Natural killer cell treated with Interleukin-12 subunit alpha and Interleukin-12 subunit beta and Interleukin-15 and Interleukin-18, amount 100 ng/mL, for 72 hours (primary cell): ENCODE data around the gene CMSS1. TPM values are rescaled to one million over a fixed set of nuclear protein-coding genes. Genes with fewer than 3 reads are reported as not detected.

Source experiments
- ATAC-seq, 2 donors: fragments of 150-1000 bp; cut with Tn5 transposase in 1 of 2; sonication (Bioruptor Pico), chemical (Tn5 transposase) in 1 of 2; 2 replicates each; pipeline ENCODE4 v1.10.0; 2021
- DNase-seq: peaks from one replicate; pipeline ENCODE4 v3.0.0; 2022; ENCODE audit warnings: low spot score
- H3K27ac Mint-ChIP-seq, 2 donors: 1 replicate in 1 of 2; 2 replicates in 1 of 2; pipeline ENCODE4 v1.8.0; 2022; ENCODE audit warnings: mixed read lengths in 2 of 2, mild to moderate bottlenecking in 1 of 2, moderate library complexity in 1 of 2
- H3K27me3 Mint-ChIP-seq, 2 donors: 1 replicate in 1 of 2; 2 replicates in 1 of 2; pipeline ENCODE4 v1.8.0; 2022; ENCODE audit warnings: mixed read lengths in 2 of 2
- H3K36me3 Mint-ChIP-seq: one replicate; pipeline ENCODE4 v1.8.0; 2022; ENCODE audit warnings: mixed read lengths
- H3K4me1 Mint-ChIP-seq, 2 donors: 1 replicate in 1 of 2; 2 replicates in 1 of 2; pipeline ENCODE4 v1.8.0; 2022; ENCODE audit warnings: low read depth in 2 of 2, mixed read lengths in 2 of 2, mild to moderate bottlenecking in 1 of 2
- H3K4me3 Mint-ChIP-seq: one replicate; pipeline ENCODE4 v1.8.0; 2022; ENCODE audit warnings: mixed read lengths
- H3K9me3 Mint-ChIP-seq: 2 replicates; pipeline ENCODE4 v1.8.0; 2022; ENCODE audit warnings: mixed read lengths
- total RNA-seq, 2 donors: library from RNA; stranded (reverse); gene quantifications; one replicate each; pipeline ENCODE4 v1.2.3, GENCODE V29; 2022

Gene CMSS1
- total RNA-seq, 2 donors from 2014 or later: 35.7 to 67.8 TPM

GRCh38 chr3:100001083-100001482, 183.4 kb downstream of the CMSS1 start:
- no peak overlapping the region for H3K27ac Mint-ChIP-seq
- H3K36me3 Mint-ChIP-seq: peaks cover 9% of the 10 kb centered on the region
- ATAC-seq: no peak
- H3K9me3 Mint-ChIP-seq: peaks cover 4% of the 10 kb centered on the region
- H3K4me1 Mint-ChIP-seq: peaks cover 0 to 5% of the 10 kb centered on the region in 2 donors
- H3K4me3 Mint-ChIP-seq: no peak overlapping the region
- no peaks in the 10 kb centered on the region for H3K27me3 Mint-ChIP-seq
- no peak for DNase-seq

DNA sequence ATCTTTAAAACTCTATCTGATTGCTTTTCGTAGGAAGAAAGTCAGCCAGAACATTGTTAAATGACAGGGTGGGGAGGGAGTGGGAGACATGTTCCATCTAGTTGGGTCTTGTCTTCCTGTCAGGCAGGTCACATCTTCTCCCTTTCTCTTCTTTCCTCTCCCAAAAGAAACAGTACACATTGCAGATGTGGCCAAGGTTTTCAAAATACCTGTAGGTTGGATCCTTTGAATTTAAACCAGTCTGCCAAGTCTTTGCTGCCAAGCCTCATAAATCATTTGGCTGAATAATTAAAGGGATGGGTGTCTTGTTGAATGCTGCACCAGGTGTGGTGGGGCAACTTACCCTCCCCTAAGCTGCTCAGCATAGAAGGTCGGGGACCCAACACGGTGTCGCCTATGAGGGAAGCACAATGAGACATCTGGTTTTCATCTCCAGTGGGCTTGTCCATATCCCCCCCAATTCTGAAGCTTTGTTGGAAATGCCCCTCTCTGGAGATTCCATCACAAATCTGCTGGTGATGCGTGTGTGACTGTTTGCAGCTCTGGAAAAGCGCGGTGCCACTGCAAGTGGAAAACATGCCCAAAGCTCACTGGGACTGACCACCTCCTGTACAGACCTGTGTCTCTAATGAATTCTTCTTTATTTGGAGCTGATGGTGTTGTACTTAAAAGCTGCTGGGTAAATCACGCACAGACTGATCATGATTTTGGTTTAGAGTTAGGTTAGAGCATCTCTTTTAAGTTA, 184.0 kb downstream of the CMSS1 start:
- no peaks in the 10 kb centered on the region for H3K27me3 Mint-ChIP-seq
- H3K27ac Mint-ChIP-seq: no peak overlapping the region
- DNase-seq (no peak), ATAC-seq (no peak)
- peaks cover 2% of the 10 kb centered on the region for H3K36me3 Mint-ChIP-seq
- no peaks in the 10 kb centered on the region for H3K9me3 Mint-ChIP-seq
- no peak overlapping the region for H3K4me3 Mint-ChIP-seq
- H3K4me1 Mint-ChIP-seq: peaks cover 0 to 5% of the 10 kb centered on the region in 2 donors

DNA sequence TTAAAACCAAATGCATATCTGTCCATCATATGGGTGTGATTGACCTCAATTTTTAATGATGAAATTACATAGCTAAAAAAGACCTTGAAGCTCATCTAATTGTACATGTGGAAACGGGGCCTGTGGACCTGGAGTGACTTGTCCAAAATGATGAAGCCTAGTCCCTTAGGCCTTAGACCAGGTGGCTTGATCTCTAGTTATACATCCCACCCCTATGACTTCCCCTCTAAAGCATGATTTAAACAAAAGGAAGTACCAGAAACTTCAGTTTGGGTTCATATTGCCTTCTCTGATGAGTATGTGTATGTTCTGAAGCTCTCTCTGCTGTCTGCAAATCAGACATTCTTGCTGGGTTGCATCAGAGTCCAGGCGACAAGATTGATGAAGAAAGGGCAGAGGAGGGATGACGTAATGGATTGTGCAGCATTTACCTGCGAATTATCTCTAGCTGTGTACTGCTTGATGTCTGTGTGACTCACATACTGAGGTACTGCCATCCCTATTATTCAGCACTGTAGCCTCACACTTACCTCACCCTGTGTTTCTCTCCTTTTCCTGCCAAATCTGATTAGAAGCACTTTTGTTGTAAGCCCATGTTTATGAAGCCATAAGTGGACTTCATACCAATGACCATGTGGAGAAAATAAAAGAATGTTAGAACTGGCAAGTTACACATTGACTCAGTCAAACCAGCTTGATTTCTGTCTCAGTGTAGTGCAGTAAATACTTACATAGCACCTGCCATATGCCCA, 185.1 kb downstream of the CMSS1 start:
- ATAC-seq (peak; percentile 60 to 71), DNase-seq (no peak)
- Mint-ChIP-seq H3K9me3 (no peaks in the 10 kb centered on the region), H3K4me1 (peaks cover 0 to 5% of the 10 kb centered on the region in 2 donors), H3K4me3 (no peak overlapping the region), H3K27ac (no peak overlapping the region), H3K36me3 (no peaks in the 10 kb centered on the region), H3K27me3 (no peaks in the 10 kb centered on the region)

GRCh38 chr3:100003609-100004503, 186.2 kb downstream of the CMSS1 start:
- ATAC-seq (no peak), DNase-seq (no peak)
- H3K36me3 Mint-ChIP-seq: no peaks in the 10 kb centered on the region
- H3K9me3 Mint-ChIP-seq: no peaks in the 10 kb centered on the region
- no peak overlapping the region for H3K27ac Mint-ChIP-seq
- no peak overlapping the region for H3K4me3 Mint-ChIP-seq
- no peaks in the 10 kb centered on the region for H3K27me3 Mint-ChIP-seq
- H3K4me1 Mint-ChIP-seq: peaks cover 0 to 5% of the 10 kb centered on the region in 2 donors

DNA sequence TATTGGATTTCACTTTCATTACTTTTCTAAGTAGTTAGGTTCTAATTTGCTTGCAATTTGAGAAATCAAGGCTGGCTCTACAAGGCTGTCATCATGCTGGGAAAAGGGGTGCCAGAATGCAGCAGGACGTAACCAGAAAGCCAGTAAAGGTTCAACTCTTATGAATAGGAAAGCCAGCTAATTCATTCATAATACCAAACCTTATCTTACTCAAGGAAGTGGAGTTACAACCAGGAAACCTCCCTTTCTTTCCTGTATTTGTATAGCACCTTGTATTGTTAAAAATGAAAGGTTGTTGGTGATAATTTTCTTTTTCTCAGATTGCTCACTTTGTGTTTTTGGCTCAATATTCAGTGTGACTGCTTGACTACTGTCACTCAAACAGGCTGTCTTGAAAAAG, 187.3 kb downstream of the CMSS1 start:
- no peak for DNase-seq
- no peaks in the 10 kb centered on the region for H3K9me3 Mint-ChIP-seq
- no peak overlapping the region for H3K27ac Mint-ChIP-seq
- H3K4me3 Mint-ChIP-seq: no peak overlapping the region
- H3K4me1 Mint-ChIP-seq: peaks cover 0 to 8% of the 10 kb centered on the region in 2 donors
- ATAC-seq: no peak
- H3K36me3 Mint-ChIP-seq: no peaks in the 10 kb centered on the region
- H3K27me3 Mint-ChIP-seq: no peaks in the 10 kb centered on the region

- no peak overlapping the region for H3K4me3 Mint-ChIP-seq
- DNase-seq: no peak
- peaks cover 0 to 8% of the 10 kb centered on the region in 2 donors for H3K4me1 Mint-ChIP-seq
- H3K27ac Mint-ChIP-seq: no peak overlapping the region
- H3K36me3 Mint-ChIP-seq: no peaks in the 10 kb centered on the region
- no peaks in the 10 kb centered on the region for H3K9me3 Mint-ChIP-seq
- H3K27me3 Mint-ChIP-seq: no peaks in the 10 kb centered on the region
- ATAC-seq: no peak
Measured at GRCh38 chr3:100005665-100006393, 188.2 kb downstream of the CMSS1 start.

DNA sequence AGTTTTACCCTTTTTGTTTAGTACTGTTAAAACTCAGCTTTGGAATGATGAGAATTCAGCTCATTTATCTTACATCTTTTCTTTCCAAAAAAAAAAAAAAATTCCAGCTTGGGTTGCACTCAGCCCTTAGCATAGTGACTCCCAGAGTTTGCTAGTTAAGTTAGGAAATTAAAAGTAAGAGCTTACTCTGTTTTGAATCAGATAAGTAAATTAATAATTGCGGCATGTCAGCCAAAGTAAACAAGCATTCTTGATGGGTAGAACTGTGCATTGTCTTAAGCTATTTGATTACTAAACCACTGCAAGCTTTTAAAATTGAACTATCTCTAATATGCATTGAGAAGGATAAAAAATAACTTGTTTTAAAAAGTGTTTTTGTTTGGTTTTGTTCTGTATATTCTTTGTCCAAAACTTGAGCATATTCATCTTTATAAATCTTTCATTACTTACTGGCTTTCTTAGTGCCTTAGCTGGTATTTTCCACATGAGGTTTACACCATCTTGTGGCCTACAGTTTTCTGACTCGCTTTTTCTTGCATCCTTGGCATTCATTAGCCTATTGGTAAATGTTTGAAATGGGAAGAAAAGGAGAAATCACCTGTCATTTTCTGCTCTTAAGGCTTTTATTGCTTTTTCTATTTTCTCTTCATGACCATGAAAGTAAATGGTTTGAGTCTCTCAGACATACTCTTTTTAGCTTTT, 189.1 kb downstream of the CMSS1 start:
- Mint-ChIP-seq H3K9me3 (no peaks in the 10 kb centered on the region), H3K27ac (no peak overlapping the region), H3K27me3 (no peaks in the 10 kb centered on the region), H3K36me3 (no peaks in the 10 kb centered on the region), H3K4me3 (no peak overlapping the region), H3K4me1 (peaks cover 0 to 8% of the 10 kb centered on the region in 2 donors)
- no peak for ATAC-seq
- DNase-seq: no peak

GRCh38 chr3:100007313-100007712, 189.7 kb downstream of the CMSS1 start:
- Mint-ChIP-seq H3K27ac (no peak overlapping the region), H3K9me3 (no peaks in the 10 kb centered on the region), H3K4me1 (peaks cover 0 to 8% of the 10 kb centered on the region in 2 donors), H3K36me3 (no peaks in the 10 kb centered on the region), H3K27me3 (no peaks in the 10 kb centered on the region), H3K4me3 (no peak overlapping the region)
- no peak for ATAC-seq
- no peak for DNase-seq

DNA sequence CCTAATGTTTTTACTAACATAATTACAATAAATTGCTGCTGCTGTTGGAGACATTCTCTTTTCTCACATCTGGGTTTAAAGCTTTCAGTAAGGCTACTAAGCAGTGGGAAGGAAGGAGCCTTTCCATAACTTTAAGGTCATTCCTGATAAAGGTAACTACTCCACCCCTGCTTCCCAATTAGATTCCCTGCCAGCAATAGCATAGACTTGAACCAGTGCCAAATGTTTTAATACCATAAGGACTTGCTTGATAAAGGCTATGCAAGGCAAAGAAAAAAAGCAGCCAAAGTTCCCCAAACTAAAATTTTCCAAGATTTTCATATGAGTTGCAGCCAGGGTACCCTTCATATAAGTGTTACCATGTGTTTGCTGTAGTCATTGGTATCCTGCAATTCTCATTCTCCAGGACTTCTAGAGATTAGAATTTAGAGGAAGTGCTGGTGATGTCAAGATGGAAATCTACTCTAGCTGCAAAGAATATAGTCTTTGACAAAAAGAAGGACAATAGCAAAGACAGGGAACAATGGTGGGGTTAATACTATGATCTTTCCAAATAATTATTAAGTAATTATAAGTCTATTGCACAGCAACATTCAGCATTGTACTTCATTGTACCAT, 190.5 kb downstream of the CMSS1 start:
- Mint-ChIP-seq H3K27ac (no peak overlapping the region), H3K36me3 (no peaks in the 10 kb centered on the region), H3K4me1 (peaks cover 0 to 3% of the 10 kb centered on the region in 2 donors), H3K4me3 (no peak overlapping the region), H3K27me3 (no peaks in the 10 kb centered on the region), H3K9me3 (no peaks in the 10 kb centered on the region)
- no peak for DNase-seq
- ATAC-seq: no peak

DNA sequence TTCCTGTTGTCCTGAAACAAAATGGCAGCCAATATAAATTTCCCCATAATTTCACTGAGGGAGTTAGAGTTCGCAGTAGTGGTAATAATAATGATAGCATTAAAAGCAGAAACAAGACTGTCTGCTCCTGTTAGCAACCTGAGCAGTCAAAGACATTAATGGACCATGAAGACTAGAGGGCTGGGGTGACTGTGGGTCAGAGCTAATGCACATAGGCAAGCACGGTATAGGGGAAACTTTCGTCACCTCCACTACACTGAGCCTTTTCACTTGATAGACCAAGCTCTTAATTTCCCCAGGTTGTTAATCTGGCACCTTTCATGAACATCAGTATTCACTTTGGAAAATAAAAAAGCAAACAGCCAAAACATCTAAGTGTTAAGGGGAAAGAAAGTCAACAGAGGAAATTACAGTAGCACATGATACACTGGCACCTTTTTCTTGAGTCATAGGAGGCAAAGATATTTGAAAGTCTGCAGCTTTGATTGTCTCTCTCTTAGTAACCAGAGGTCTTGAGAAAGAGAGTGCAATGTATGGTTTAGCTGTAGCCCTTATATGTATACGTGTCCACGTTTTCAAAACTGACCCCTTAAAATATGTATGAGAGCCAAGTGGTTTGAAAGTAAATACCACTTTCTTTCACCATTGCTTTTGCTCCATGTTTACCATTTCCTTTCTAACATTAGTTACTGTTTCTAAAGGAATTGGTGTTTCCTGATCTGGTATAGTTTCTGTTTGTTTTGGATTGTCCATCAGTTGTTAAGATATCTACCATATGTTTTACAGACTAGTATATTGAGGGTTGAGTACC, 191.8 kb downstream of the CMSS1 start:
- DNase-seq (no peak), ATAC-seq (no peak)
- H3K27me3 Mint-ChIP-seq: no peaks in the 10 kb centered on the region
- no peak overlapping the region for H3K4me3 Mint-ChIP-seq
- no peaks in the 10 kb centered on the region for H3K9me3 Mint-ChIP-seq
- no peaks in the 10 kb centered on the region for H3K36me3 Mint-ChIP-seq
- no peak overlapping the region for H3K27ac Mint-ChIP-seq
- peaks cover 0 to 3% of the 10 kb centered on the region in 2 donors for H3K4me1 Mint-ChIP-seq

DNA sequence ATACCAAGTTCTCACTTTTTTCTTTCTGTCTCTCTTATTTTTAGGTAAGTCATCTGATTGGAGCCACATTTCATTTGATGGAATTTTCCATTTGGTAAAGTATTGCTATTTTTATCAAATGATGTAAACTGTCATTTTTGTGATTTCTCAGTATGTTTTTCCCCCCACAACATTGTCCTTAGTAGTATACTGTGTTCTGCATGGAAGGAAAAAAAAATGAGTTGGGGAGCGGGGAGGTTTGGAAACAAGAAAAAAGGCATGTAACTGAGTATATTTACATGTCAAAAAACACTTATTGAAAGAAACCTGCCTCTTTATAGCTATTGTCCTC, 192.4 kb downstream of the CMSS1 start:
- H3K27ac Mint-ChIP-seq: no peak overlapping the region

GRCh38 chr3:100018806-100019205, 201.1 kb downstream of the CMSS1 start:
- DNase-seq: no peak
- H3K27me3 Mint-ChIP-seq: no peaks in the 10 kb centered on the region
- no peak overlapping the region for H3K27ac Mint-ChIP-seq
- ATAC-seq: no peak
- peaks cover 7% of the 10 kb centered on the region for H3K36me3 Mint-ChIP-seq
- H3K4me1 Mint-ChIP-seq: no peaks in the 10 kb centered on the region
- H3K4me3 Mint-ChIP-seq: no peak overlapping the region
- no peaks in the 10 kb centered on the region for H3K9me3 Mint-ChIP-seq

More for the DNA sequence above, 192.4 kb downstream of the CMSS1 start:
- ATAC-seq (no peak), DNase-seq (no peak)
- Mint-ChIP-seq H3K4me1 (peaks cover 0 to 3% of the 10 kb centered on the region in 2 donors), H3K36me3 (peaks cover 4% of the 10 kb centered on the region), H3K27me3 (no peaks in the 10 kb centered on the region), H3K9me3 (no peaks in the 10 kb centered on the region), H3K4me3 (no peak overlapping the region)
